Stimulated activated CD4-positive, alpha-beta T cell treated with anti-CD3 and anti-CD28 coated beads, Interleukin-1b, Interleukin-23, amount 100 ng/mL, for 24 hours (primary cell): ENCODE results near the gene AGAP5.
"Not testable (repeated sequence)": the region's sequence is repeated elsewhere in the genome, so short reads cannot be mapped to it uniquely, and the experiment has no call there.

Experiments used
- DNase-seq, 4 experiments: peaks; one replicate each; pipeline ENCODE4 v3.0.0-alpha.2; 2020; ENCODE audit warnings: low read depth in 4 of 4, low spot score in 1 of 4

Gene AGAP5

GRCh38 chr10:73697675-73698159 is at the start of gene AGAP5:
Gene AGAP5, minus strand, starts transcription at chr10:73698109. Its CDS starts 354 bp downstream, at chr10:73697755.
- DNase-seq, result not testable (repeated sequence)

- no peak for DNase-seq
Observed at GRCh38 chr10:73746721-73747120, 48.8 kb upstream of the AGAP5 start.

GRCh38 chr10:73744664-73744975 is 46.7 kb upstream of the AGAP5 start:
- peak; percentile 31 to 66 (median 33) for DNase-seq

GRCh38 chr10:73743905-73744663 is 46.2 kb upstream of the AGAP5 start, which contains the start of gene SEC24C:
Gene SEC24C, plus strand, starts transcription at chr10:73744372. Its CDS starts 2,461 bp downstream, at chr10:73746833.
- DNase-seq, result peak; percentile 81 to 93 (median 90)

GRCh38 chr10:73743327-73743904 is 45.5 kb upstream of the AGAP5 start:
- no peak for DNase-seq

- no peak for DNase-seq
Observed at GRCh38 chr10:73742454-73742734, 44.5 kb upstream of the AGAP5 start.

GRCh38 chr10:73740501-73741254 is 42.8 kb upstream of the AGAP5 start:
- not testable (repeated sequence) for DNase-seq

DNA sequence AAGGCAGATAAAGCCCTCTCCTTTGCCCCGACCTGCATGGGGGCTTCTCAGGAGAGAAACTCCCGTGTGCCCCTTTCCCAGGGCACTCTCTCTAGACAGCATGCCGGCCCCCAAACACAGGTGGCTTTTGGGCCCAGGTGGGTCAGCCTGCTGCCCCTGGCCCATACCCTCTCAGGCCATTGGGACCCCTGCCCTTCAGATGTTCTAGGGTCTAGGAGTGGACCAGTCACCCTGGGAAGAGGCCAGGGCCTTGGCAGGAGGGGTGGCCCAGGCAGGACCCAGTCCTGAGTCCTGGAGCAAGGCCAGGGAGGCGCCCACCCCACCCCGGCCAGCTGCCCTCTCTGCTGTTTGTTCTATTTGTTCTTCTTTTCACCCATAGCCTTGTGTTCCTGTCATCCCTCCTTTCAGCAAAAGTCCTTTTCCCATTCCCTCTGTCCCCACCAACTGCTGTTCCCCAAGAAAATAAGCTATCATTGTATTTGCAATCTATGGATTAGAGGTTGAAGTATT is 36.9 kb upstream of the AGAP5 start:
- DNase-seq, result no peak

DNA sequence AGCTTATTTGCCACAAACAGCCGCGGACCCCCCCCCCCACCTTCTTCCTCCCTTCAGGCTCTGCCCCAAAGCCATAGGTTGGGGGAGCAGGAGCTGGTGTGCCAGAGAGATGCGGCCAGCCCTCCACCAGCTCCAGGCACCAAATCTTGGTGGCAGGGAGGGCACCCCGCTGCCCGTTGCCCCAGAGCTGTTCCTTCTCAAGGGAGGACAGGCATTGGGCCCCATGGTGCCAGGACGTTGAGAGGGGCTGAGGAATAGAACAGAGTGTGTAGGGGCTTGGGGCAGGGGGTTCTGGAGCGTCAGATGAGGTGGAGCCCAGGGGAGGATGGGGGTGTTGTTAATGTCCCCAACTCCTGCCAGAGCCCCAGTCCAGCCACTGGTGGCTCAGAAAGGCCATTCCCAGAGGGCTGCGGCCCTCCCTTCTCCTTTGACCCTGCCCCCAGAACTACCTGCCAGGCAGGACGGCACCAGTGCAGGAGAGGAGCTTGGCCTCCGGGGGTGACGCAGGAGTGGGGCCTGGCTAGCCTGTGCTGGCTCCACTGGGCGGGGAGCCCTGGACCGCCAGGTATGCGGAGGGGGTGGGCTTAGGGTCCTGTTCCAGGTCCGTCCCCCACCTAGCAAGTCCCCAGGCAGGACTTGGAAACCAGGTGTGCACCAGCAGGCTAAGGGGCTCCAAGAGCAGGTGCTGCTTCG is 36.3 kb upstream of the AGAP5 start:
- no peak for DNase-seq

DNA sequence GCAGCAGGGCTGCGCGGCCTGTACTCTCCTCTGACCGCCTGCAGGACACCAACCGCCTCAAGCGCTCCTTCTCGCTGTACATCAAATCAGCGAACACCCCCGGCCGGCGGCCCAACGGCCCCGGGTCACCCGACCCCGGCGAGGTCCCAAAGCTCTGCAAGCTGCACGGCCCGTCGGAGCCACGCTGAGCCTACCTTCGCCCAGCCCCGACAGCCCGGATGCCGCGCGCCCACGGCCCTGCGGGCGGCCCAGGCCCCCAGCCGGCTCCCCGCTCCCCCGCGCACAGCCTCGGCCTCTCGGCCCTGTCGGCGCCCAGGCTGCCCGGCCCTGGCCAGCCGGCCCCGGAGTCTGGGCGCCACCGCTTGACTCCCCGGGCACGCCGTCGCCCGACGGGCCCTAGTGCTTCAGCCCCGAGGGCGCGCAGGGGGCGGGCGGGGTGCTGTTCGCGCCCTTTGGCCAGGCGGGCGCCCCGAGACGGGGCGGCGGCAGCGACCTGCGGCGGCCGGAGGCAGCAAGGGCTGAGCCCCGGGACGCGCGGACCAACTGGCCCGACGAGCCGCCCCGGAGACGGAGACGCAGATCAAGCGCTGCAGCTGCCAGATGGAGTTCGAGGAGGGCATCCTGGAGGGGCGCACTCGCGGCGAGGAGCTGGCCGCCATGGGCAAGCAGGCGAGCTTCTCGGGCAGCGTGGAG is 35.2 kb upstream of the AGAP5 start:
- DNase-seq, result no peak

- DNase-seq, result no peak
Observed at GRCh38 chr10:73732426-73732825, 34.5 kb upstream of the AGAP5 start.

- no peak for DNase-seq
Observed at GRCh38 chr10:73731588-73732375, 33.9 kb upstream of the AGAP5 start.

DNA sequence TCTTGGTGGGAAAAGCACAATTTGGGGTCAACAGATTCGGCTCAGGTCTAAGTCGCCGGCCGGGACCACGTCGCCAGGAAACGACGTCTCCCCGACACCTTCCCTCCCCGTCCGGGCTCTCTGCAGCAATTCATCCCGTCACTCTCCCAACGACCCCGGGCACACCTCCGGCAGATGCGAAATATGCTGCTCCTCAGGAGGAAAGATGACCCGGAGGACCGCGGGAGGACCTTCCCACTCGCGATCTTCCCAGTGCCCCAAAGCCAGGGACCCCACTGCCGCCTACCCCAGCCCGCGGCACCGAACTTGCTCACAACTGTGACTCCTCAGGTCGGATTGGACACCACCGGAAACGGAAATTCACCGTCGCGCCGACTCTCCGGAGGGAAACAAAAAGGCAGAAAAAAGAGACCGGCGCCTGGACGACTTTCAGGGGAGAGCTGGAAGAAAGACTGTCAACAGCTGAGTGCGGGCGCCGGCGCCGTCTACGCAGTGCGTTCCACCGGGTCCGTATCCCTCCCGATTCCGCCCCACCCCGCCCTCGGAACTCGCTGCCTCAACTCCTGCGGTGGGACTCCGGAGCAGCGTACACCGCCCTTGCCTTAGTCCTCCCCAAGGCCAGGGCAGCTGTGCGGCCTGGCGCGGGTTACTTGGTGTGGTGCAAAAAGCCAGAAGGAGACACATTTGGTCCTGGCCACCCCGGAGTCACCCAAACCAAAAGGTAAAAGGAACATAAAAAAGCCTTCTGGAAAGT is 32.4 kb upstream of the AGAP5 start:
- peak; percentile 76 to 91 (median 86) for DNase-seq

- peak in 3 of 4 experiments; percentile 11 to 23 (median 16) for DNase-seq
Observed at GRCh38 chr10:73729781-73730152, 31.9 kb upstream of the AGAP5 start.

GRCh38 chr10:73723516-73723915 is 25.6 kb upstream of the AGAP5 start:
- no peak for DNase-seq

DNA sequence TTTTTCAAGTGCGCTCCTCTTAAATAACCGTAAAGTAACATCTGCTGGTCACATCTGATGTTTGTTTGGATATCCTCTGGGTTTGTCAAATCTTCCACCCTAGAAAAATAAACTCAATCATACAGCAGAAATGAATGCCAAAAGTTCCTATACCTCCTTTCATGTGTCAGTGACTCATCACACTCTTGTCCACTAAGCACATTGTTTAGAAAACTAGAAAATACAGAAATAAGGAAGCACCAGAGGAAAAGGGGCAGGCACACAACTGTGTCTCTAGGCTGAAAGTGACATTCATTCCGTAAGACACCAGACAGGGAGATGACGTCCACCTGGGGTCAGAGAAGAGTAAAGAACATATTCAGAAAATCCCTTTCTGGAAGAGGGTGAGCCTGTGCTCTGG is 22.7 kb upstream of the AGAP5 start:
- DNase-seq, result not testable (repeated sequence)

- no peak for DNase-seq
Observed at GRCh38 chr10:73717556-73717955, 19.6 kb upstream of the AGAP5 start.

DNA sequence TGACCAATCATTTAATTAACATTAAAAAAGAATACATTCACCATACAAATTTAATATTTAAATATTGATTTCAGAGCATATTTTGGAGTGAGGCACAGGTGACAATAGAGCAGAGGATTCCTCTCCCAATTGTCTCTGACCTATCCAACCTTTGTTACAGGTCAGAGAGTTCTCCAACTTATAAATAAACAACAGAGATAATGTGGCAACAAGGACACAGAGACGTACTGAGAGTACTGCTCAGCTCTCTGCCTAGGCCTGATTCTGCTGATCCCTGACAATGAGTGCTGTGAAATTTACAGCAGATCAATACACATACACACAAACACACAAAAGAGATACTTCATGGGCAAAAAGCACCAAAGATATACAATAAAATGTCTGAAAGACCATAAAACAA is 18.3 kb upstream of the AGAP5 start:
- no peak for DNase-seq
